ENCODE data around the gene GYS1.

Gene GYS1

DNA sequence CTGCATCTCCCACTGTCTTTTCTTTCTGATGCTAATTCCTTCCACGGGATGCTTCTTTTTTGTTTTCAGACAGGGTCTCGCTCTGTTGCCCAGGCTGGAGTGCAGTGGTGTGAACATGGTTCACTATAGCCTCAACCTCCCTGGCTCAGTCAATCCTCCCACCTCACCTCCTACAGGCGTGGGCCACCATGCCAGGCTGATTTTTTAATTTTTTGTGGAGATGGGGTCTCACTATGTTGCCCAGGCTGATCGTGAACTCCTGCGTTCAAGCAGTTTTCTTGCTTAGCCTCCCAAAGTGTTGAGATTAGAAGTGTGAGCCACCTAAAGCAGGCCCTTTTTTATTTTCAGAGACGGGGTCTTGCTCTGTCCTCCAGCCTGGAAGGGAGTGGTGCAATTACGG lies 4.8 kb downstream of the GYS1 start:
- DNase-seq: no peak

DNA sequence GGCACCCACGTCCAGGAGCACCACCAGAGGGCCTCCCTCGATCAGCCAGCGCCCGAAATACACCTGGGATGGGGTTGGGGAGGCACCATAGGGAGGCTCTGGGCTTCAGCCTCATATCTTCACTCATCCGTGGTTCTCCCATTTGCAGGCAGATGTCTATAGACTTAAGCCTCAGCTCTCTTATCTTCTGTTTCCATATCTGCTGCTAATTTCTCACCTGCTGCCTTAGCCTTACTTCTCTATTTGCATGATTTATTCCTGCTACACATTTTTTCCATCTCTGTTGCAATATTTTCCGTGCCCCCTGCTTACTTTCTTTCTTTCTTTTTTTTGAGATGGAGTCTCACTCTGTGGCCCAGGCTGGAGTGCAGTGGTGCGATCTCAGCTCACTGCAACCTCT lies 5.8 kb downstream of the GYS1 start:
- no peak for DNase-seq

DNA sequence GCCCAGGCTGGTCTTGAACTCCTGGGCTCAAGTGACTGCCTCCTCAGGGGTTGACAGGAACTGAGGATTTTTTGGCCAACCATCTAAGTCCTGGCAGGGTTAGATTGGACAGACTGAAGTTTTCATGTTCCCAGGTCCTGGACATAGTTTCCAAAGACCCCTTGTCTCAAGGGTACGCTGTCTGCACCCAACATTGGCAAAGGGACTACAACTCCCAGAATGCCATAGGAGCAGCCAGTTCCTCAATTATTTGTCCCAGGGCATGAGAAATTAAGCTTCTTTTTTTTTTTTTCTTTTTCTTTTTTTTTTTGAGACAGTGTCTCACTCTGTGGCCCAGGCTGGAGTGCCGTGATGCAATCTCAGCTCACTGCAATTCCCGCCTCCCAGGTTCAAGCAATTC lies 6.9 kb downstream of the GYS1 start:
- DNase-seq: no peak

DNA sequence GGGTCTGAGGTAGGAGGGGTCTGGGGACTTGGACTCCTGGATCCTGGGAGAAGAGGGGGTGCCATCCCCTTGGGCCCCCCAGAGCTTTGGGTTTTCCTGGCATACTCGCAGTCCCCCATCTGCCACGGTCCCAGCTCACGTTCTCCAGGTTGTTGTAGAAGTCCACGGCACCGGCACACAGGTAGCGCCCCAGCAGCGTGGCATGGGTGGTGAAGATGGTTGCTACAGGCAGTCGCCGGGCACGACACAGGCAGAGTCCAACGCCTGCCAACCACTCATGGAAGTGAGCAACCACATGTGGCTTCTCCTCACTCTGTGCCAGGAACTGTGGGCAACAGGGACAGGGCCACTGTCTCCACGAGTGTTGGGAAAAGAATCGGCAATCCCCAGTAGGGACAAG lies 7.4 kb downstream of the GYS1 start:
- no peak for DNase-seq

DNA sequence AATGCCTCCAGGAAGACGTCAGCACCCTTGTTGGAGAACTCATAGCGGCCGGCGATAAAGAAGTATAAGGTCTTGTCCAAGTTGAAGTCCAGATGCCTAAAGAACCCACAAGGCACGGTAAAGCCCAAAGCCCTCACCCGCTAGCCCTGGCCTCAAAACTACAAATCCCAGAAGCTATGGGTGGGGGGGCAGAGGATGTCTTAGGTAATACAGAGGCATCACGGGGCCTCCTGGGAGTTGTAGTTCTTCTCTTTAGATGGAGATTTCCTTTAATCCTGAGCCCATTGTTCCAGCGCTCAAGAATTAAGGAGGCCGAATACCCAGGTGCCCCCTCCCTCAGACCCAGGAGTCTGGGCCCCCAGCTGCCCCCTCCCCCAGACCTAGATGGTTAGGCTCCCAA lies 10.8 kb downstream of the GYS1 start:
- DNase-seq: no peak

DNA sequence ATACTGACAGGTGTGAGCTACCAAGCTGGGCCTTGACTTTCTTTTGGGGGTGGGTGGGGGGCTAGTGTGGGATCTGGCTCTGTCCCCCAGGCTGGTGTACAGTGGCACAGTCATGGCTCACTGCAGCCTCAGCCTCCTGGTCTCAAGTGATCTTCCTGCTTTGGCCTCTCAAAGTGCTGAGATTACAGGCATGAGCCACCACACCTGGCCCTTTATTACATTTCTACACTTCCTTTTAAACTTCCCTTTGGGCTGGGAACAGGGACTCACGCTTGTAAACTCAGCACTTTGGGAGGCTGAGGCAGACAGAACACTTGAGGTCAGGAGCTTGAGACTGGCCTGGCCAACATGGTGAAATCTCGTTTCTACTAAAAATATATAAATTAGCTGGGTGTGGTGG lies 16.0 kb downstream of the GYS1 start:
- DNase-seq: no peak

DNA sequence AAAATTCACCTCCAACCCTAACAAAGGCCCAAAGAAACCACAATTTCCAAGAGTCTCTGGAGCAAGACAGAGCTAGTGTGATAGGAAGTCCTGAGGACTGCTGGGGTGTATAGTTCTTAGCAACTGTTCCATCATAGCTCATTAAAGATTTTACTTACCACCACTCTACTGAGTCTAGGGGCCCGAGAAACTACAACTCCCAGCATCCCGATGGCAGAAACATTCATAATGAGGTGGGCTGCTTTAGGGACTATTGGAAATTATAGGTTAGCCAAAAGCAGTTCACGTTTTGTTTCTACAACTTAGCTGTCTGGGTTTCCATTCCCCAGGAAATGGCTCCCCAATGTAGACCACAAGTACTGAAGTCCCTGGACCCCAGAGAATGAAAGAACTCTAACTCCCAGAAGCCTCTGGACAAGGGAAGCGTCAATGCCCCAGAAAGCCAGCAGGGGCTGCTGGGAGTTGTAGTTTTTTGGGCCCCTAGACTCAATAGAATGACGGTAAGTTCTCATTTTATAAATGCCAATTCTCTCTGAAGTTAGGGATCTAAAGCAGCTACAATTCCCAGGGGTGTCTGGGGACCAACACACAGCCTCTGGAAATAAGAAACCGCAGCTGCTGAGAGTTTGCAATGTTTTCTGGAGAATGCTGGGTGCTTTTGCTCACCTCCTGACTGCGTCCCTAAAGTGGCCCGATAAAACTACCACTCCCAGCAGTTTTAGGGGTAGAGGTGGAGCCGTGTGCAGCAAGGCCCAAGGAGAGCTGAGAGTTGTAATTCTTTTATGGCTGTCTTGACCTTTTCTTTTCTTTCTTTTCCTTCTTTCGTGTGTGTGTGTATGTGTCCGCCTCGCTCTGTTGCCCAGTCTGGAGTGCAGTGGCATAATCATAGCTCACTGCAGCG lies 16.9 kb downstream of the GYS1 start:
- DNase-seq: no peak

DNA sequence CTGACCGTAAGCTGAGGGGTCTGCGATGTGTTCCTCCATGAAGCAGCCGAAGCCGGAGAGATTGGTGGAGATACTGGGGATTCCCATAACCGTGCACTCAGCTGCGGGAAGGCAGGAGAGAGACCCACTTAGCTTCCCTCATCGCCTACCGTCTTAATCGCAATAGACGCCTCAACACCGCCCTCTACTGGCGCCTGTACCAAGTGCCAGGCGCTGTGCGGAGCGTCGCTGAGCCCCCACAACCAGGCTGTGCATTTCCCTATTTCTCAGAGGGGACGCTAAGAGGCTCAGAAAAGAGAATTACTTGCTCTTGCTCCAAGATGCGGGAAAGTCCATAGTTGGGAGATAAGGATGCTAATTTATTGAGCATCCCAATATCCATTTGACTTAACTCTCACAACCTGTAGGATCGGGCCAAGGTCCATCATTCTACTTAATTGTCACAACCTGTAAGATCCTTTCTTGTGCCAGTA lies 22.1 kb downstream of the GYS1 start:
- peak; percentile 80 to 82 for DNase-seq

DNA sequence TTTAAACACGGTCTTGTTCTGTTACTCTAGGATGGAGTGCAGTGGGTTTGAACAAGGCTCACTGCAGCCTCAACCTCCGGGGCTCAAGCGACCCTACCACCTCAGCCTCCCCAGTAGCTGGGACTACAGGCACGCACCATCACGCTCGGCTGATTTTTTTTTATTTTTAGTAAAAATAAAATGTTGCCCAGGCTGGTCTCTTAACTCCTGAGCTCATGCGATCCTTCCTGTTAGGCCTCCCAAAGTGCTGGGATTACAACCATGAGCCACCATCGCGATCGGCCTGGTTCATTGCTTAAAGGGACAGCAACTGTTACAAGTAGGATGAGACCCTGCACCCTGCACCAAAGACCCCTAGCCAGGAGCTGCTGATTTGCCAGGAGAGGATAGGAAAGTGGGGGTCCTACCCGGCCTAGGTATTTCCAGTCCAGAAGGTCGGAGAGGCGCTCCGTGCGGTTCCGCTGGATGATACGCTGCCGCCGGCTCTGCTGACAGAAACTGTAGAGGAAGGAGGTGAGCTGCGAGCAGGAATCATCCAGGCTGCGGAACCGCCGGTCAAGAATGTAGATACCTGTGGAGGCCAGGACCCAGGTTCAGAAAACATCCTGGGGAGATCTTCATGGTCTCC lies 22.9 kb downstream of the GYS1 start:
- DNase-seq: no peak

DNA sequence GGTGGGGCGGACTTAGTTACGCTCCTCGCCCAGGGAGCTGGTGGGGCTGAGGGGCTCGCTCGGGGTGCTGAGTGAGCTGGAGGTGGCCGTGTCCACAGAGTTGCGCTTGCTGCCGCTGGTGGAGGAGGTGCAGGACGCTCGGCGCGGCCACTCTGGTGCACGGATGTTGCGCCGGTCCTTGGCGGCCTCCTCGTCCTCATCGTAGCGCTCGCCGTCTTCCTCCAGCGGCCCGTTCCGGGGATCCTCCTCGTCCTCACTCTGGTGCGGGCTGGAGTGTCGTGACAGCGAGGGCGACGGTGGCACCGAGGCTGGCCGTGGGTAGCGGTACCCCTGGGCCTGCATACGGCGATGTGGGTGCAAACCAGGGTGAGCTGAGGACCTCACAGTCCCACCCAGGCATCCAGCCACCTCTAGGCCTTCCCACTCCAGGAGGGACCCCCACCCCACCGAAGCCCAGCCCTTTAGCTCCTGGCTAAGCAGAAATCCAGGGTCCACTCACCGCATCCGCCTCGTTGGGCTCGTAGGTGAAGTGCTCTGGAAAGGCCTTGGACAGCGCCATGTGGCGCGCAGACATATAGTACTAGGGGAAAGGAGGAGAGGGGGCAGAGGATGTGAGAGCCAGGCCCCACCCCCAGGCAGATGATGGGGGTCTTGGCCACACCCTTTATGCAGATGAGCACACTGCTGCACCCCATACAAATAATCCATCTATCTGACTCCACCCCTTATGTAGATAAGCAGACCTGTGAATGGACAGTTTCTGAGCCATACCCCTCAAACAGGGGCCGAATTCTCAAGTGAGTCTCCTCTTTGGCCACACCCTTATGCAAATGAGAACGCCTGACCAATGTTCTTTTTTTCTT lies 23.6 kb downstream of the GYS1 start:
- DNase-seq: no peak

DNA sequence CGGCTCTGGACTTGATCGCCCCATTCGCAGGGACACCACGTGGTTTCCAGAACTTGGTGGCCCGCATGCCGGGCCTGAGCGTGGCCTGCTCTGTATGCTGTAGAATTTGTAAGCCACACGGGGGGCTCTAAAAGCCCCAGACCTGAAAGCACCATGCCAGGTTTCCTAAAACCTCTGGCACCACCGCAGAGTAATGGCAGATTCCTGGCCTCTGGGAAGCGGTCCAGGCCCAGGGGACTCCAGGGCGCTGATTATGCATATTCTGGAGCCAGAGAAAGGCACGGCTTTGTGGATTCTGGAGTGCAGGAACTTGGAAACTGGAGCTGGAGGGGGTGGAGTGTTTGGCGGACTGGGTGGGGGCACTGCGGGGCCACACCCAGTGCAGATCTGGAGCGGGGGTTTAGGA lies 24.3 kb downstream of the GYS1 start:
- no peak for DNase-seq

DNA sequence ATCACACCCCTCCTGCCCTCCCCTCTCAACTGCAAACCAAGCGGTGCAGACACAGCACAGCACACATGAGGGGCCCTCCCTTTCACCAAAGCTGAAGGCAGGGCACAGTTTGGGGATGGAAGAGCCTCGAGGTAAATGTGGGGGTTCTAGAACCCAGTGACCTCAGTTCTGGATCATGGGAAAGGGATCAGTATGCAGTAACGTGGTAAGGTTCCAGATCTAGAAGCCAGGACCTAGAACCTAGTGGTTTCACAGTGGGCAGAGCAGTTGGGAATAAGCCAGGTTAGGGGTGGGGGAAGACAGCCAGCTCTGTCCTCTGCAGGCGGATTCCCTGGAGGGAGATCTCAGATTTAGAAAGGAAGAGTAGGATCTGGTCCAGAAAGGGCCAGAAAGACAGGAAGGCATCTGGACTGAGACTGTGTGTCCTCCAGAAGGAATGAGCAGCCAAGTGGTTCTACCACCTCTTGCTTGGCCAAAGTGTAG lies 24.9 kb downstream of the GYS1 start:
- DNase-seq: no peak

DNA sequence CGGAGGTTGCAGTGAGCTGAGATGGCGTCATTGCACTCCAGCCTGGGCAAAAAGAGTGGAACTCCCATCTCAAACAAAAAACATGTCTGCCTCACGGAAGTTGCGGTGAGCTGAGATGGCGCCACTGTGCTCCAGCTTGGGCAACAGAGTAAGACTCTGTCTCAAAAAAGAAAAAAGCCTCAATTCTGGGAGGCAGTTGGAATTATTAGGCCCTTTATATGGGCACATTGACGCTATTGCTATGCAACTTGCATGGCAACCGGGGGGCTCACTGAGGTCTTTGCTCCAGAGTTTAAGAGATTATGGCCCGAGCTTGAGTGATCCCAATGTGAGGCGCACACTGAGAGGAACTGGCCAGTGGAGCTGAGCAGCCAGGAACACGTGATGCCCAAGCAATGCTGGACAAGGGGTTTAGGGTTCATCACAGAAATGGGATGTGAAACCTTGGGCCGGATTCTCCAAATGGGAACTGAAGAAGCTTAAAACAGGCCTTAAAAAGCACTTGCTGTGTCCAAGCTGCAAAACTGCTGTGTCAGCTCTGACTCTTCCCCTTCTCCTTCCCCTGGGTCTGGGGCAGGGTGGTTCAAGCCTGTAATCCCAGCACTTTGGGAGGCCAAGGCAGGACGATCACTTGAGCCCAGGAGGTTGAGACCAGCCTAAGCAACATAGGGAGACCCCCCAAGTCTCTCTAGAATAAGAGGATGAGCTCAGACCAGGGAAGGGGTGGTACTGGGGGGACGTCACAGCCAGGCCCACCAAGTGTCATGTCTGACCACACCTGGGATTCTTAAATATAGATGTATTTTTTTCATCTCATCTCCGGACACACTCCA lies 25.5 kb downstream of the GYS1 start:
- DNase-seq: no peak

DNA sequence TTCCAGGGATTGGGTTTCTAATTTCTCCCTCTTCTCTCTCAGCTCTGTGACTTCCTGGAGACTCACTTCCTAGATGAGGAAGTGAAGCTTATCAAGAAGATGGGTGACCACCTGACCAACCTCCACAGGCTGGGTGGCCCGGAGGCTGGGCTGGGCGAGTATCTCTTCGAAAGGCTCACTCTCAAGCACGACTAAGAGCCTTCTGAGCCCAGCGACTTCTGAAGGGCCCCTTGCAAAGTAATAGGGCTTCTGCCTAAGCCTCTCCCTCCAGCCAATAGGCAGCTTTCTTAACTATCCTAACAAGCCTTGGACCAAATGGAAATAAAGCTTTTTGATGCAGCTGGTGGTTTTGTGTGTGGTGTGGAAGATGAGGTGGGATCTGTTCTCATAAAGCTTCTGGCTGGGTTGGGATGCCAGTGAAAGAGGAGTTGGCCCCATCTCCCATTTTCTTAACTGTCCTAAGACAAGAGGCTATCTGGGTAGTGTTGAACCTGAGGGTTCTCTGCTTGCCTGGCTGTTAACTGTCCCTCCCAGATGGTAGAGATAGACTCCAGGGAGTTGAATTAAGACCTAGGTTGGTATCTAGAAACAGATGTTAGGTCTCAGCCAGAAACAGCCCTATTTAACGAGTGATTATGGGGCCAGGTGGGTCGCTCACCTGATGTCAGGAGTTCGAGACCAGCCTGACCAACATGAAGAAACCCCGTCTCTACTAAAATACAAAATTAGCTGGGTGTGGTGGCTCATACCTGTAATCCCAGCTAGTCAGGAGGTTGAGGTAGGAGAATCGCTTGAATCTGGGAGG lies 26.4 kb downstream of the GYS1 start:
- no peak for DNase-seq

DNA sequence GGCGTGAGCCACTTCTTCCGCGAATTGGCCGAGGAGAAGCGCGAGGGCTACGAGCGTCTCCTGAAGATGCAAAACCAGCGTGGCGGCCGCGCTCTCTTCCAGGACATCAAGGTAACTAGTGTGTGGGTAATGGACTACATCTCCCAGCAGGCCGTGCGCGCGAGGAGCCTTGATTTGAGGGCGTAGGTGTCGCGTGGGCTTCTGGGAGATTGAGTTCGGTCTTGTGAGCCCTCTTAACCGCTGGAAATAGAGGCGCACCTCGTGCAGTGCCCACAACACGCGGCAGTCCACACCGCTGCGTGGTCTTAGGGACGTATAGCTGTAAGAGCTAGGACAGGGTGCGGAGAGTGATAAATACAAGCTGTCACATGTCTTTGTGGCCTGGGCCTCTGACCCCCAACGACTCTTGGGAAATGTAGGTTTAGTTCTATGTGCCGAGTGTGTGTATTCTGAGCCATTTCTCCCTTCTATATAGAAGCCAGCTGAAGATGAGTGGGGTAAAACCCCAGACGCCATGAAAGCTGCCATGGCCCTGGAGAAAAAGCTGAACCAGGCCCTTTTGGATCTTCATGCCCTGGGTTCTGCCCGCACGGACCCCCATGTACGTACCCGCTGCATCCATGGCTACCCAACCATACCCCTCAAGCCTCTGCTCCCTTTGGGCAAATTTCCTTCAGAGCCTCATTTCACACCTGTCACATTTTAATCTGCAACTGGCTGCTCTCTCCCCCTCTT lies 27.1 kb downstream of the GYS1 start:
- DNase-seq: peak; percentile 91

DNA sequence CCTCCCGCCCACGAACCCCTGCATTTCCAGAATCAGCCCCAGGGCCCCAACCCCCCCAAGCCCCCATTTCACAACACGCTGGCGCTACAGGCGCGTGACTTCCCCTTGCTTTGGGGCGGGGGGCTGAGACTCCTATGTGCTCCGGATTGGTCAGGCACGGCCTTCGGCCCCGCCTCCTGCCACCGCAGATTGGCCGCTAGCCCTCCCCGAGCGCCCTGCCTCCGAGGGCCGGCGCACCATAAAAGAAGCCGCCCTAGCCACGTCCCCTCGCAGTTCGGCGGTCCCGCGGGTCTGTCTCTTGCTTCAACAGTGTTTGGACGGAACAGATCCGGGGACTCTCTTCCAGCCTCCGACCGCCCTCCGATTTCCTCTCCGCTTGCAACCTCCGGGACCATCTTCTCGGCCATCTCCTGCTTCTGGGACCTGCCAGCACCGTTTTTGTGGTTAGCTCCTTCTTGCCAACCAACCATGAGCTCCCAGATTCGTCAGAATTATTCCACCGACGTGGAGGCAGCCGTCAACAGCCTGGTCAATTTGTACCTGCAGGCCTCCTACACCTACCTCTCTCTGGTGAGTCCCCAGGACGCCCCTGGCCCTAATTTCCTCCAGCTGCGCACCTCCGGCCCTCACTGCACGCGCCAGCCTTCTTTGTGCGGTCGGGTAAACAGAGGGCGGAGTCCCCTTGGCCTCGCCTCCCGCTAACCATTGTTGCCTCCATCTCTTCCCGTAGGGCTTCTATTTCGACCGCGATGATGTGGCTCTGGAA lies 27.9 kb downstream of the GYS1 start, which contains the start of gene FTL:
TSS of gene FTL (plus strand) at position 270 of the 766 bp plus-strand sequence. CDS start at position 469, 199 bp downstream.
- peak; percentile 72 to 75 for DNase-seq

DNA sequence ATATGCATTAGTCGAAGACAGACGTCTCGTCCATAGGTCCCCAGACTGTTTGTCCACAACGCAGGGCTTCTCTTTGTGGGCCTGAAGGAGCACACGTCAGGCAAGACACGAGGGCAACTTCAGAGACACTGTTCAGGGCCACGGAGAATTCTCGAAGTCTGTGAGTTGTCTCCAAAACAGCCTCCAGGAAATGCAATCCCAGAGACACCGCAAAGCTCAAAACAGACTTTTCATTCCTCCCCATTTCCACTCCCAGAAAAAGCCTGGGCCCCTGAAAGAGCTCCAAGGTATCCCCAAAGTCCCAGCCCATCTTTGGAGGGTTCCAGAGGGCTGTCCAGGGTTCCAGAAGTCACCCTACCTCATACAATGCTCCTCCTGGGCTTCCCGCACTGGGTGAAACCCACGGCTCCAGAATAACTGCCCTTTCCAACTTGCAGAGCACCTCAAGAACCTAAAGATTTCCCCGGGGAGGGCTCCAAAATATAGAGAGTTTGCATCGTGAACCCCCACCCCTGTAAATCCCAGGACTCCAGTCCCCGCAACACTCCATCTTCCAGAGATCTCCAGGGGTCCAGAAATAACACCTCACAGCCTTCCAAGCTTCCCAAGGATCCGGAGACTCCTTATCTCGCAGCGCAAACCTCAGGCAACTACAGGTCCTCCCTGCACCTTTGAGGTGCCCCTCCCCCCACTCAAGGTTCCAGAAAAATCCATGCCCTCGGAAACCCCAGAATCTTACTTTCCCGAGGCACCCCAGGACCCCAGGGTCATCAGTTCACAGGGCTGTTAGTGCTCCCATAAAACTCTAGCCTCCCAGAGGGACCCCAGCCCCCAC lies 28.7 kb downstream of the GYS1 start:
- no peak for DNase-seq

DNA sequence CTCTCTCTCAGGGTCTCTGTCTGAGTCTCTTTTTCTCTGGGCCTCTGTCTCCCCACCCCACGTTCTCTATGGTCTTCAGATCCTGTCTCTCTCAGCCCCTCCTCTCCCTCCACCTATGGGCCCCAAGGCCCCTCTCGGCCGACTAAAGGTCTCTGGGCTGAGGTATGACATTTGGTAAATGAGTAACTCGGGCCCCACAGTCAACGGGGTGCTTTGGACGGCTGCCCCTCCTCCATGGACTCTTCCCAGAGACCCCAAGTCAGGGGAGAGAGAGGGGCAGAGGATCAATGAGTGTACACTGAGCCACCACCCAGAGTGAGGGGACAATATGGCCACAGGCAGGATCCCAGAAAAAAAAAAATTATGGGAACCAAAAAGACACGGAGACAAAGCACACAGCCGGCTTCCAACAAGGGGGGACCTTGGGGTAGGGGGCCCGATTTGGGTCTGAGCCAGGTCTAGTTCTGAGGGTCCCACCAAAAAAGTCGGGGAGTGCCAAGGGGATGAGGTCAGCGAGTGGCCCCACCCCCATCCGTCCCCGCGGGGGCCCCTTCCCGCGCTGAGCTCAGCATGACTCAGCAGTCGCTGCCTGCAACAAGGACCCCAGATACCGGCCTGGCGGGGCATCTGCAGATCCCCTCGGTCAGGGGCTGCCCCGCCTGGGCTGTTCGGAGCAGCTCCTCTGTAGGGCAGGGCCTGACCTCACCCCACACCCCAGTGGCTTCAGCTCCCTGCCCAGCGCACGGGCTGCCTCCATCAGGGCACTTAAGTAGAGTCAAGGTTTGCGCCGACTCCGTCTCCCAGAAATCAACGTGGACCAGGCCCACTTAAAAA lies 29.5 kb downstream of the GYS1 start:
- DNase-seq: peak; percentile 39 to 42

Measured in activated CD4-positive, alpha-beta T cell treated with anti-CD3 and anti-CD28 coated beads, Interleukin-2, amount 50 U/mL, for 4 hours (primary cell).